Measurements from ENCODE around the gene SP1. TPM values are rescaled to one million over a fixed set of nuclear protein-coding genes. Genes with fewer than 3 reads are reported as not detected.

SP1 gene
- total RNA-seq, 1 donor from 2014 or later: 27.4 TPM

DNA sequence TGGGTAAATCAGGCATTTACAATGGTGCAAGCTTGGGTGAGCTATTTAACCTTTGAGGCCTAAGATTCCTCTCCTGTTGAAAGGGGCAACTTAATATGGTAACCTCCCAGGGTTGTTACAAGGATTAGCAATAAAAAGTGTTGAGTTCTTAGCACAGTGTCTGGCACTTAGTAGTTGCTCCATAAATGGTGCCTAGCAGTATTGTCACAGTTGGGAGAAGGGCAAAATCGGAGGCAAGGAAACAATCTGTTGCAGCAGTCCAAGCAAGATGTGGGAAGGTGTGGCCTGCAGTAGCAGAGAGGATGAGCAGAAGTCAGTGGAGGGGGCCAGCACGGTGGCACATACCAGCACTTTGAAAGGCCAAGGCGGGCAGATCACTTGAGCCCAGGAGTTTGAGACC lies 36.5 kb upstream of the SP1 start:
- no peak overlapping the region for H3K4me3 ChIP-seq
- no peaks in the 10 kb centered on the region for H3K9me3 ChIP-seq (replicated peaks)
- H3K27ac ChIP-seq (replicated peaks): no peak overlapping the region
- TF ChIP-seq, protein P1, sequence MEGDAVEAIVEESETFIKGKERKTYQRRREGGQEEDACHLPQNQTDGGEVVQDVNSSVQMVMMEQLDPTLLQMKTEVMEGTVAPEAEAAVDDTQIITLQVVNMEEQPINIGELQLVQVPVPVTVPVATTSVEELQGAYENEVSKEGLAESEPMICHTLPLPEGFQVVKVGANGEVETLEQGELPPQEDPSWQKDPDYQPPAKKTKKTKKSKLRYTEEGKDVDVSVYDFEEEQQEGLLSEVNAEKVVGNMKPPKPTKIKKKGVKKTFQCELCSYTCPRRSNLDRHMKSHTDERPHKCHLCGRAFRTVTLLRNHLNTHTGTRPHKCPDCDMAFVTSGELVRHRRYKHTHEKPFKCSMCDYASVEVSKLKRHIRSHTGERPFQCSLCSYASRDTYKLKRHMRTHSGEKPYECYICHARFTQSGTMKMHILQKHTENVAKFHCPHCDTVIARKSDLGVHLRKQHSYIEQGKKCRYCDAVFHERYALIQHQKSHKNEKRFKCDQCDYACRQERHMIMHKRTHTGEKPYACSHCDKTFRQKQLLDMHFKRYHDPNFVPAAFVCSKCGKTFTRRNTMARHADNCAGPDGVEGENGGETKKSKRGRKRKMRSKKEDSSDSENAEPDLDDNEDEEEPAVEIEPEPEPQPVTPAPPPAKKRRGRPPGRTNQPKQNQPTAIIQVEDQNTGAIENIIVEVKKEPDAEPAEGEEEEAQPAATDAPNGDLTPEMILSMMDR (IDR thresholded peaks at IDR 0.05; ENCODE audit: borderline replicate concordance): no peak
- H3K27me3 ChIP-seq (ENCODE audit: low read depth): peaks cover 6% of the 10 kb centered on the region
- no peaks in the 10 kb centered on the region for H3K36me3 ChIP-seq
- intact Hi-C loops (cut with micrococcal nuclease): no loop called here
- peaks cover 22% of the 10 kb centered on the region for H3K4me1 ChIP-seq
- no peak for DNase-seq

DNA sequence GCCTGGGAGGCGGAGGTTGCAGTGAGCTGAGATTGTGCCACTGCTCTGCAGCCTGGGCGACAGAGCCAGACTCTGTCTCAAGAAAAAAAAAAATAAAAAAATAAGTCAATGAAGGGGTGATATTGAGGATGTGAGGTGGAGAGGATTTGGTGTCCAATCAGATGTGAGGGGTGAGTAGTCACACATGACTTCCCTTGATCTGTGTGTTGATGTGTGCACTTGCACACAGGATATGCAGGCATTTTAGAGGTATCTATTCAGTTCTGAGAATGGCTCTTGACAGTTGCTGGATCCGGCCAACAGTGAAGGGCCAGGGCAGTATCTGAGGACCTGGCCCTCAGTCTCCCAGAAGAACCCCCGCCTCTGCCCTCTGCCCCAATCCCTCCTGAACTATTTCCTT lies 36.0 kb upstream of the SP1 start:
- peak overlapping the region; percentile 92 for H3K4me3 ChIP-seq
- H3K36me3 ChIP-seq: no peaks in the 10 kb centered on the region
- H3K9me3 ChIP-seq (replicated peaks): no peaks in the 10 kb centered on the region
- peaks cover 22% of the 10 kb centered on the region for H3K4me1 ChIP-seq
- intact Hi-C loops (cut with micrococcal nuclease): no loop called here
- peak overlapping the region; percentile 93 for H3K27ac ChIP-seq (replicated peaks)
- peaks cover under 1% of the 10 kb centered on the region for H3K27me3 ChIP-seq (ENCODE audit: low read depth)
- TF ChIP-seq, protein P1 (IDR thresholded peaks at IDR 0.05; ENCODE audit: borderline replicate concordance): no peak
- DNase-seq: no peak

DNA sequence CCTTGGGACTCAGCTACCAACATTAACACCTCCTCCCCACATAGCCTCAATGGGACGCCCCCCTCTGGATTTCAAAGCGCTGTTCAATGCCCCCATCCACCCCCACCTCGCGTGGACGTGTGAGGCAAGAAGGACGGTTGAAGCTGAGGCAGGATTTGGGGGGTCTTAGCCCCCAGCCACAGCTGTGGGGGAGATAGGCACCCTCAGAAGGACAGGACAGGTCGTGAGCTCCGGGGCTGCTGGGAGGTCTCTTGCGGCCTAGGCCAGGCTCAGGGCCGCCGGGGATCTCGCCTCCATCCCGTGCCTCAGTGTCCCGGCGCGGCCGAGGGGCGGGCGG lies 35.5 kb upstream of the SP1 start:
- Histone ChIP-seq H3K36me3 (no peaks in the 10 kb centered on the region), H3K27ac (replicated peaks) (peak overlapping the region; percentile 93), H3K4me1 (peaks cover 22% of the 10 kb centered on the region), H3K9me3 (replicated peaks) (no peaks in the 10 kb centered on the region), H3K4me3 (peak overlapping the region; percentile 92), H3K27me3 (ENCODE audit: low read depth) (no peaks in the 10 kb centered on the region)
- TF ChIP-seq, protein P1 (IDR thresholded peaks at IDR 0.05; ENCODE audit: borderline replicate concordance): no peak
- no peak for DNase-seq
- intact Hi-C loops (cut with micrococcal nuclease): no loop called here

DNA sequence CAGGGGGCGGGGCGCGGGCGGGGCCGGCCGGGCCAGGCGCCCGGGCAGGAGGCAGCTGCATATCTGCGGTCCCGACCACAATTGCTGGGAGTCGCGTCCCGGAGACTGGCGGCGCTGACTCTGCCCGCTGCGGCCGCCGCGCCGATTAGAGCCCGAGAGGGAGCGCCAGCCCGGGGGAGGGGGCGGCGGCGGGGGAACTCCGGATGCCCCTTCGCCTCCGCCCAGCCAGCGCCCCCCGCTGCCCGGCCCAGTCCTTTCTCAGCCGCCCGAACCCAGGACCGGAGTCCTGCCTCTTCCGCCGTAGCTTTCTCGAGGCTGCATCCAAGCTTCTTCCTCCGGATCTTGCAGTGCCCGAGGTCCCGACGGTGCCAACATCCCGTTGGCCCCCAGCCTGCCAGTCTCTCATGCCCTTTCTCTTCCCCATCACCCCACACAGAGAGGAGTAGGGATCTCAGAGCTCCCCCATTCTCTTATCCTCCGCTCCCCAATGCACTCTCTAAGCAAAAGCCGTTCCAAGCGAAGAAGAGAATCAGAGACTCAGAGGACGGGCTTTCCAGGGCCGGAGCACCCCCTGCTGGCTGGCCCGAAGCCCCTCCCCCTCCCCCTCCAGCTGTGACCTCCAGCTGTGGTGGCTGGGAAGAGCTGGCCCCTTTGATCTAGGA lies 35.0 kb upstream of the SP1 start:
- Histone ChIP-seq H3K4me1 (peaks cover 22% of the 10 kb centered on the region), H3K36me3 (no peaks in the 10 kb centered on the region), H3K9me3 (replicated peaks) (no peaks in the 10 kb centered on the region), H3K27me3 (ENCODE audit: low read depth) (no peaks in the 10 kb centered on the region), H3K27ac (replicated peaks) (peak overlapping the region; percentile 93), H3K4me3 (peak overlapping the region; percentile 92)
- peak; percentile 81 for DNase-seq
- intact Hi-C loops (cut with micrococcal nuclease): no loop called here
- TF ChIP-seq, protein P1 (IDR thresholded peaks at IDR 0.05; ENCODE audit: borderline replicate concordance): peak; percentile 82

DNA sequence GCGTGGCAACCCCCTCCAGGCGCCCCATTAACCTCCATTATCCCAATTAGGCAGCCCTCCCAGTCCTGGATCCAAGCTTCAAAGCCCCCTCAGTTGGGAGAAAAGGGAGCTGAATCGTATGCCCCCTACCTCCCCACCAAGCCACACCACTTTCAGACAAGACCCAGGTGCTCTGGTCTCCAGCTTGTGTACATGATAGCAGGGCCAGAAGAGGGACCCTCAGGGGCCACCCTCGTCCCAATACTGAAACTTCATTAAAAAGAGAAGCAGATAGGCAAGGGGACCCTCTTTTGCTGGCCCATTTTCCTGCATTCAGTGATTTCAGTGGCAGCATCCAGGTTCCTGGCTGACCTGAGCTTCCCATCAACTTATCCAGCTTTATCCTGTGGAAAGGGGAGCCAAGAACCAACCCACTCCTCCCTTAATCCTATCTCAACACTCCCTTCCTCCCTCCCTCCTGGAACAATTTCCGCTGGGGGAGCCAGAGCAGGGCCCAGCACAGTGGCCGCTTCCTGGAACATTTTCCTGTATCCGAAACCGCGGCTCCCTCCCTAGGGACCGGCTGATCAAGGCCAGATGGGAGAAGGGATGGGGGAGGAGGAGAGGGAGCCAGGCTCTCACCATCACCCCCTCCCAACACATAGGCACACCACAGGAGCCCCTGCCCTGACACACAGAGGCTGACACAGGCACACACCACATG lies 34.3 kb upstream of the SP1 start:
- Histone ChIP-seq H3K4me3 (peak overlapping the region; percentile 92), H3K27ac (replicated peaks) (peak overlapping the region; percentile 93), H3K4me1 (peaks cover 22% of the 10 kb centered on the region), H3K36me3 (no peaks in the 10 kb centered on the region), H3K27me3 (ENCODE audit: low read depth) (no peaks in the 10 kb centered on the region), H3K9me3 (replicated peaks) (no peaks in the 10 kb centered on the region)
- peak; percentile 65 for DNase-seq
- TF ChIP-seq, protein P1 (IDR thresholded peaks at IDR 0.05; ENCODE audit: borderline replicate concordance): peak; percentile 8
- intact Hi-C loops (cut with micrococcal nuclease): no loop called here

Data from left ventricle myocardium inferior (tissue), 1 donor.